GM12878 (cell line): ENCODE results near the gene VGF. TPM values are rescaled to one million over a fixed set of nuclear protein-coding genes. Genes with fewer than 3 reads are reported as not detected.
A peak's percentile ranks its signal among the peaks of the same experiment; 100 is the strongest.

ENCODE experiments used
- BRCA1 ChIP-seq: IDR thresholded peaks from 2 replicates; pipeline ENCODE4 v1.6.1; 2011; ENCODE audit warnings: low read depth, low read length, improper control_type of control experiment
- FOS ChIP-seq: IDR thresholded peaks from 3 replicates; pipeline ENCODE4 v1.6.1; 2011; ENCODE audit warnings: borderline replicate concordance; ENCODE audit not compliant: insufficient read length; ENCODE audit errors: extremely low read depth
- GABPA ChIP-seq: IDR thresholded peaks from 2 replicates; pipeline ENCODE4 v1.6.1; 2014; ENCODE audit warnings: antibody characterized with exemption, low read depth, mild to moderate bottlenecking, inconsistent platforms
- GATAD2B ChIP-seq: fragments of 450-650 bp; conservative IDR thresholded peaks from 2 replicates; pipeline ENCODE4 v1.6.1; 2017; ENCODE audit warnings: low read depth, mild to moderate bottlenecking, moderate library complexity
- HDAC6 ChIP-seq: fragments of 200-600 bp; sonication (generic); IDR thresholded peaks from one replicate; pipeline ENCODE4 v1.8.0; 2017; ENCODE audit warnings: antibody characterized with exemption; ENCODE audit not compliant: unreplicated experiment
- IKZF1 ChIP-seq: fragments of 450-650 bp; conservative IDR thresholded peaks from 2 replicates; pipeline ENCODE4 v1.6.1; 2017; ENCODE audit warnings: antibody characterized with exemption, mild to moderate bottlenecking
- JUNB ChIP-seq: IDR thresholded peaks from 2 replicates; pipeline ENCODE4 v1.6.1; 2016; ENCODE audit warnings: antibody characterized with exemption, mild to moderate bottlenecking
- JUND ChIP-seq: IDR thresholded peaks from 2 replicates; pipeline ENCODE4 v1.6.1; 2012; ENCODE audit warnings: low read depth, mild to moderate bottlenecking, low read length, improper control_type of control experiment, moderate library complexity
- MEF2B ChIP-seq: fragments of 450-650 bp; IDR thresholded peaks from 2 replicates; pipeline ENCODE4 v1.6.1; 2018; ENCODE audit warnings: mild to moderate bottlenecking, moderate library complexity; ENCODE audit not compliant: partially characterized antibody, poor library complexity, severe bottlenecking
- NFYA ChIP-seq: IDR thresholded peaks from 2 replicates; pipeline ENCODE4 v1.6.1; 2011; ENCODE audit warnings: low read depth, mild to moderate bottlenecking, low read length, improper control_type of control experiment, borderline replicate concordance
- NFYB ChIP-seq: IDR thresholded peaks from 2 replicates; pipeline ENCODE4 v1.6.1; 2011; ENCODE audit warnings: low read depth, mild to moderate bottlenecking, low read length, improper control_type of control experiment, moderate library complexity; ENCODE audit not compliant: insufficient read depth
- NR2F1 ChIP-seq: fragments of 450-650 bp; conservative IDR thresholded peaks from 2 replicates; pipeline ENCODE4 v1.6.1; 2017; ENCODE audit warnings: mild to moderate bottlenecking
- RB1 ChIP-seq: fragments of 450-650 bp; formaldehyde crosslinking; IDR thresholded peaks from 2 replicates; pipeline ENCODE4 v1.6.1; 2017; ENCODE audit warnings: mild to moderate bottlenecking, borderline replicate concordance
- RELA ChIP-seq: fragments of 450-650 bp; IDR thresholded peaks from 2 replicates; pipeline ENCODE4 v1.8.0; 2014; ENCODE audit warnings: borderline replicate concordance; ENCODE audit not compliant: partially characterized antibody
- SPI1 ChIP-seq: IDR thresholded peaks from 2 replicates; pipeline ENCODE4 v1.6.1; 2011; ENCODE audit warnings: low read depth, mild to moderate bottlenecking, low read length, moderate library complexity, borderline replicate concordance; ENCODE audit not compliant: insufficient read depth
- SREBF1 ChIP-seq: IDR thresholded peaks from 2 replicates; pipeline ENCODE4 v1.6.1; 2012; ENCODE audit warnings: mild to moderate bottlenecking, low read length
- STAT3 ChIP-seq: IDR thresholded peaks from 2 replicates; pipeline ENCODE4 v1.6.1; 2011; ENCODE audit warnings: low read depth, low read length, improper control_type of control experiment
- SUPT20H ChIP-seq: IDR thresholded peaks from 2 replicates; pipeline ENCODE4 v1.6.1; 2011; ENCODE audit warnings: low read depth, mild to moderate bottlenecking, low read length, moderate library complexity, borderline replicate concordance; ENCODE audit not compliant: control insufficient read depth
- TBL1XR1 ChIP-seq: IDR thresholded peaks from 2 replicates; pipeline ENCODE4 v1.6.1; 2012; ENCODE audit warnings: low read depth, low read length, improper control_type of control experiment
- TCF7 ChIP-seq: IDR thresholded peaks from 2 replicates; pipeline ENCODE4 v1.6.1; 2014; ENCODE audit warnings: antibody characterized with exemption, borderline replicate concordance
- ZNF274 ChIP-seq: IDR thresholded peaks from one replicate; pipeline ENCODE4 v1.8.0; 2011; ENCODE audit not compliant: insufficient read length, insufficient read depth
- ZZZ3 ChIP-seq: IDR thresholded peaks from 2 replicates; pipeline ENCODE4 v1.6.1; 2011; ENCODE audit warnings: low read depth; ENCODE audit not compliant: control insufficient read depth, insufficient read length
- polyA plus RNA-seq, 11 experiments: library from polyadenylated mRNA; depleted of rRNA in 4 of 11; unstranded in 6 of 11; stranded (reverse) in 5 of 11; fragments of >200 nt; fragmentation: Nextera tagmentation in 4 of 11; fragmentation: Illumina TruSeq in 1 of 11; extraction: Ambion mirVana in 4 of 11; extraction: Trizol in 1 of 11; gene quantifications; 1 replicate in 1 of 11; 2 replicates in 10 of 11; pipeline versions ENCODE4 v1.2.1 to v1.2.3, GENCODE V29; 2011 to 2016; ENCODE audit warnings: inconsistent platforms in 2 of 11, missing spikeins in 2 of 11, low read depth in 1 of 11
- total RNA-seq, 4 experiments: library from RNA; depleted of rRNA in 3 of 4; stranded (reverse); fragments of >200 nt in 3 of 4; fragmentation: Illumina TruSeq in 1 of 4; extraction: Trizol in 1 of 4; gene quantifications; 2 replicates each; pipeline versions ENCODE4 v1.2.1 to v1.2.3, GENCODE V29; 2013 to 2021
- TF ChIP-seq, protein P1 (sequence below): fragments of 450-650 bp; IDR thresholded peaks from 2 replicates; pipeline ENCODE4 v1.6.1; 2016; ENCODE audit warnings: mild to moderate bottlenecking
- TF ChIP-seq, protein P2 (sequence below): fragments of 450-650 bp; formaldehyde crosslinking; IDR thresholded peaks from 2 replicates; pipeline ENCODE4 v1.4.0; 2022; ENCODE audit warnings: mild to moderate bottlenecking, moderate library complexity
- TF ChIP-seq, protein P3 (sequence below): fragments of 450-650 bp; IDR thresholded peaks from 2 replicates; pipeline ENCODE4 v1.6.1; 2018; ENCODE audit warnings: borderline replicate concordance, mild to moderate bottlenecking; ENCODE audit not compliant: partially characterized antibody

Gene VGF
- total and polyA plus RNA-seq, 10 of the 15 experiments (the other 5 are each of a cell fraction or from before 2014, with no cell fraction given), result 0.09 to 0.25 (median 0.17) TPM; not detected in 6

GRCh38 chr7:101138213-101138870, 27.0 kb downstream of the VGF start (continued):
- 0 out of 2 replicates have a peak, but pooled peaks have one; percentile 40 for TF ChIP-seq GATAD2B
- no peak for TF ChIP-seq FOS
- TF ChIP-seq, protein P1, sequence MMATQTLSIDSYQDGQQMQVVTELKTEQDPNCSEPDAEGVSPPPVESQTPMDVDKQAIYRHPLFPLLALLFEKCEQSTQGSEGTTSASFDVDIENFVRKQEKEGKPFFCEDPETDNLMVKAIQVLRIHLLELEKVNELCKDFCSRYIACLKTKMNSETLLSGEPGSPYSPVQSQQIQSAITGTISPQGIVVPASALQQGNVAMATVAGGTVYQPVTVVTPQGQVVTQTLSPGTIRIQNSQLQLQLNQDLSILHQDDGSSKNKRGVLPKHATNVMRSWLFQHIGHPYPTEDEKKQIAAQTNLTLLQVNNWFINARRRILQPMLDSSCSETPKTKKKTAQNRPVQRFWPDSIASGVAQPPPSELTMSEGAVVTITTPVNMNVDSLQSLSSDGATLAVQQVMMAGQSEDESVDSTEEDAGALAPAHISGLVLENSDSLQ, result peak; percentile 68
- TF ChIP-seq ZNF274, result no peak
- TF ChIP-seq NFYB, result no peak
- TF ChIP-seq RELA, result peak; percentile 53
- TF ChIP-seq SREBF1, result no peak
- peak; percentile 30; the same call in 1 of the 2 replicates for TF ChIP-seq RB1
- TF ChIP-seq MEF2B, result peak; percentile 85
- TF ChIP-seq IKZF1, result peak; percentile 27; the same call in 1 of the 2 replicates
- peak; percentile 47; the same call in 1 of the 2 replicates for TF ChIP-seq NR2F1
- no peak for TF ChIP-seq NFYA
- TF ChIP-seq SUPT20H, result no peak
- no peak for TF ChIP-seq TCF7
- TF ChIP-seq, protein P2, sequence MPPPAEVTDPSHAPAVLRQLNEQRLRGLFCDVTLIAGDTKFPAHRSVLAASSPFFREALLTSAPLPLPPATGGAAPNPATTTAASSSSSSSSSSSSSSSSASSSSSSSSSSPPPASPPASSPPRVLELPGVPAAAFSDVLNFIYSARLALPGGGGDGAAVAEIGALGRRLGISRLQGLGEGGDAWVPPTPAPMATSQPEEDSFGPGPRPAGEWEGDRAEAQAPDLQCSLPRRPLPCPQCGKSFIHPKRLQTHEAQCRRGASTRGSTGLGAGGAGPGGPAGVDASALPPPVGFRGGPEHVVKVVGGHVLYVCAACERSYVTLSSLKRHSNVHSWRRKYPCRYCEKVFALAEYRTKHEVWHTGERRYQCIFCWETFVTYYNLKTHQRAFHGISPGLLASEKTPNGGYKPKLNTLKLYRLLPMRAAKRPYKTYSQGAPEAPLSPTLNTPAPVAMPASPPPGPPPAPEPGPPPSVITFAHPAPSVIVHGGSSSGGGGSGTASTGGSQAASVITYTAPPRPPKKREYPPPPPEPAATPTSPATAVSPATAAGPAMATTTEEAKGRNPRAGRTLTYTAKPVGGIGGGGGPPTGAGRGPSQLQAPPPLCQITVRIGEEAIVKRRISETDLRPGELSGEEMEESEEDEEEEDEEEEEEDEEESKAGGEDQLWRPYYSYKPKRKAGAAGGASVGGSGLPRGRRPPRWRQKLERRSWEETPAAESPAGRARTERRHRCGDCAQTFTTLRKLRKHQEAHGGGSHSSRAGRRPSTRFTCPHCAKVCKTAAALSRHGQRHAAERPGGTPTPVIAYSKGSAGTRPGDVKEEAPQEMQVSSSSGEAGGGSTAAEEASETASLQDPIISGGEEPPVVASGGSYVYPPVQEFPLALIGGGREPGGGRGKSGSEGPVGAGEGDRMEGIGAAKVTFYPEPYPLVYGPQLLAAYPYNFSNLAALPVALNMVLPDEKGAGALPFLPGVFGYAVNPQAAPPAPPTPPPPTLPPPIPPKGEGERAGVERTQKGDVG (CRISPR knock-in tag), result no peak
- TF ChIP-seq GABPA, result peak; percentile 69
- TF ChIP-seq JUNB, result peak; percentile 87
- TF ChIP-seq ZZZ3, result no peak
- TF ChIP-seq, protein P3, sequence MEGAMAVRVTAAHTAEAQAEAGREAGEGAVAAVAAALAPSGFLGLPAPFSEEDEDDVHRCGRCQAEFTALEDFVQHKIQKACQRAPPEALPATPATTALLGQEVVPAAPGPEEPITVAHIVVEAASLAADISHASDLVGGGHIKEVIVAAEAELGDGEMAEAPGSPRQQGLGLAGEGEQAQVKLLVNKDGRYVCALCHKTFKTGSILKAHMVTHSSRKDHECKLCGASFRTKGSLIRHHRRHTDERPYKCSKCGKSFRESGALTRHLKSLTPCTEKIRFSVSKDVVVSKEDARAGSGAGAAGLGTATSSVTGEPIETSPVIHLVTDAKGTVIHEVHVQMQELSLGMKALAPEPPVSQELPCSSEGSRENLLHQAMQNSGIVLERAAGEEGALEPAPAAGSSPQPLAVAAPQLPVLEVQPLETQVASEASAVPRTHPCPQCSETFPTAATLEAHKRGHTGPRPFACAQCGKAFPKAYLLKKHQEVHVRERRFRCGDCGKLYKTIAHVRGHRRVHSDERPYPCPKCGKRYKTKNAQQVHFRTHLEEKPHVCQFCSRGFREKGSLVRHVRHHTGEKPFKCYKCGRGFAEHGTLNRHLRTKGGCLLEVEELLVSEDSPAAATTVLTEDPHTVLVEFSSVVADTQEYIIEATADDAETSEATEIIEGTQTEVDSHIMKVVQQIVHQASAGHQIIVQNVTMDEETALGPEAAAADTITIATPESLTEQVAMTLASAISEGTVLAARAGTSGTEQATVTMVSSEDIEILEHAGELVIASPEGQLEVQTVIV, result no peak
- TF ChIP-seq JUND, result peak; percentile 78; the same call in 1 of the 2 replicates
- no peak for TF ChIP-seq SPI1
- no peak for TF ChIP-seq TBL1XR1
- no peak for TF ChIP-seq BRCA1
- no peak for TF ChIP-seq HDAC6
- no peak for TF ChIP-seq STAT3
